GM12892 (cell line): ENCODE data around the gene CENPP.

Experiments used
- POLR2A ChIP-seq: IDR thresholded peaks from 2 replicates; pipeline ENCODE4 v1.6.1; 2011; ENCODE audit warnings: low read depth, low read length, control low read depth
- TAF1 ChIP-seq: IDR thresholded peaks from 2 replicates; pipeline ENCODE4 v1.6.1; 2011; ENCODE audit warnings: low read depth, mild to moderate bottlenecking, control low read depth, low read length, borderline replicate concordance

- no peak for TF ChIP-seq POLR2A
- TF ChIP-seq TAF1, result no peak
Observed at GRCh38 chr9:92599938-92600461, 274.2 kb downstream of the CENPP start.
